HG03457 (cell line): ENCODE data around the gene ATXN7L3B.

Experiments
- ATAC-seq: cut with Tn5 transposase; IDR thresholded peaks from one replicate; pipeline ENCODE4 v1.9.1; 2021; ENCODE audit warnings: moderate number of reproducible peaks; ENCODE audit not compliant: unreplicated experiment

ATXN7L3B gene

GRCh38 chr12:74547249-74547648, 9.6 kb downstream of the ATXN7L3B start:
- ATAC-seq, result no peak

GRCh38 chr12:74551291-74551690, 13.7 kb downstream of the ATXN7L3B start:
- ATAC-seq, result no peak

- ATAC-seq, result no peak
Measured at GRCh38 chr12:74552201-74552600, 14.6 kb downstream of the ATXN7L3B start.

GRCh38 chr12:74559728-74560127, 22.1 kb downstream of the ATXN7L3B start:
- ATAC-seq, result no peak

DNA sequence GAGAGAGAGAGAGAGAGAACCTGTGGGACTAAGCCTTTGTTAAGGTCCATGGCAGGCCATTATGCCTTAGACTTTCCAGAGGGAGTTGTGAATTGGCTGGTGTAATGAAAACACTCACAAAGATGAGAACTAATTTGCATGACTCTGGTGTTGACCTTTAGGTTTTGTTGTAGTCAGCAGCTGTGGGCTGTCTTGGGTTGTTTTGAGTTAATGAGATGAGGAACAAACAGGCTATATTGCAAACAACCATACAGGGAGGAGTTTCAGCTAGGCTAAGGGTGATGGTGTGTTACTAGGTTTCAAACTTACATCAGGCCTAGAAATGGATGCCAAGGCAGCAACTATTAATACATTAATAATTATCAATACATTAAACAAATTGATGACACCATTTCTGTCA, 26.3 kb downstream of the ATXN7L3B start:
- no peak for ATAC-seq

GRCh38 chr12:74578486-74578885, 40.9 kb downstream of the ATXN7L3B start:
- ATAC-seq, result no peak

DNA sequence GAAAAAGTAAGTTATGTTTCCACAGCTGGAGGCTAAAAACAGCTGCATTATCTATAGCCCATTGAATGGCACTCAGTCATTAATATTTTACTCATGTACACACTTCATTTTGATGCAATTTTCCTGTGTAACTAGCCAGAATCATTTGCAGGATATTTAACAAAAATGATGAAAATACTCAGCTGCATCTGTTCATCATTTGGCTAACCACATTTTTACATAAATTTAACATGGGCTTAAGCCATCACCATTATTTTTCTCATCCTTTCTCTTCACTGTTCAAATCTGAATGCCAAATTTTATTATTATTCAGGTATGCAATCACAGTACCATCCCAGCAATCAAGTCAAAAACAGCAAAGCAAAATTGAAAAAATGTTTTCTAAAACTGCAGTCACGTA, 41.8 kb downstream of the ATXN7L3B start:
- ATAC-seq, result no peak

DNA sequence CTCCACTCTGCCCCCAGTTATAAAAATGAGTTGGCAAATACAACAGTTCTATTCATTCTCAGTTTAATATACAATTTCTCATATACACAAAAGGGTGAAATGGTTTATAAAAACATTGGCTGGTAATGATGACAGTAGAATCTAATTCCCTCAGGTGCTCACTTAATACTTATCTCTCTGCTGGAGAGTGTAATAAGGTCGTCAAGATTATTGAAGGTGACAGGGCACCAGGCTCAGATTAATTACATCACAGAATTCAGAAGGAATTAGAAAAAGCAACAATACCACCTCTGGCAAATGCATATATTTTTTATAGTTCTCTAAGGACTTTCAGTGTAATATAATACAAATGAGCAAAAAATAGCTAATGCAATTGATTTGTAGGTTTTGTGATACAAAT, 42.3 kb downstream of the ATXN7L3B start:
- no peak for ATAC-seq

GRCh38 chr12:74581439-74581838, 43.8 kb downstream of the ATXN7L3B start:
- no peak for ATAC-seq

DNA sequence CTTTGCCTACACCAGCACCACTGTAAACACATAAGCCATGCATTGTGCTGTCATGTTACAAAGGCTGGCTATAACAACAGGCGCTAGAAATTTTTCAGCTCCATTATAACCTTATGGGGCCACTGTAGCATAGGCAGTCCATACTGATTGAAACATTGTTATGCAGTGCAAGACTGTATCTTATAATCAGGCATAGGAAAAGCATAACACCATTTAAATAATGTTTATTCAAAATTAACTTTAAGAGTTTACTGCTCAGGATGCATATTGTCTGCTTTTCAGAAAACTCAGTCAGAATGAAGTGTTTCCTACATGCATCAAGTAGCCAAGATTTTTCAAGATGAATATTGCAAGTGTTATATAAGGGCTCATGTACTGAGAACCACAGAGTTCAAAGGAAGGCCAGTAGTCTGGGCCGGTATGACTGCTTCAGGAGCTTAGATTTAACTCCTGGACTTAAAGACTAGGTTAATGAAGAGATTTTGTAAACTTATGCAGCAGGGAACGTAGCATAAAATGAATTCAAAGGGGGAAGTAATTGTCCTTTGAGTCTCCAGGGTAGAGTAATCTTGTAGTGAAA, 46.9 kb downstream of the ATXN7L3B start:
- ATAC-seq, result no peak

GRCh38 chr12:74586251-74586650, 48.6 kb downstream of the ATXN7L3B start:
- ATAC-seq, result no peak
